Lower lobe of right lung (tissue), 2 donors: ENCODE data around the gene ARNT2. TPM values are rescaled to one million over a fixed set of nuclear protein-coding genes. Genes with fewer than 3 reads are reported as not detected.

ENCODE experiments used
- ATAC-seq, 2 donors: fragments of 200-7000 bp; cut with Tn5 transposase; one replicate each; pipeline ENCODE4 v1.9.1; 2020 to 2022; ENCODE audit warnings: mild to moderate bottlenecking in 2 of 2, moderate library complexity in 2 of 2
- DNase-seq: peaks from one replicate; pipeline ENCODE4 v3.0.0-alpha.2; 2020
- H3K27ac ChIP-seq: fragments of 200-600 bp; one replicate; pipeline ENCODE4 v1.8.0; 2022
- H3K27me3 ChIP-seq: fragments of 200-600 bp; one replicate; pipeline ENCODE4 v1.8.0; 2022; ENCODE audit warnings: low read depth
- H3K36me3 ChIP-seq: fragments of 200-600 bp; one replicate; pipeline ENCODE4 v1.8.0; 2022; ENCODE audit warnings: mild to moderate bottlenecking
- H3K4me1 ChIP-seq: fragments of 200-600 bp; one replicate; pipeline ENCODE4 v1.8.0; 2022
- H3K4me3 ChIP-seq: fragments of 200-600 bp; one replicate; pipeline ENCODE4 v1.8.0; 2022; ENCODE audit warnings: mild to moderate bottlenecking
- H3K9me3 ChIP-seq: fragments of 200-600 bp; one replicate; pipeline ENCODE4 v1.8.0; 2022
- intact Hi-C: fragments of 100-400 bp; cut with DNase I; formaldehyde crosslinking; loops from one replicate; pipeline ENCODE4 v1.11.0; 2022
- total RNA-seq: library from RNA; stranded (reverse); fragmentation: NEBNext Ultra II Directional; extraction: Animal tissue kit (Norgen Biotek cat#: 25700); gene quantifications from one replicate; pipeline ENCODE4 v1.2.1, GENCODE V29; 2021
- TF ChIP-seq, protein P1 (sequence below): fragments of 200-600 bp; IDR thresholded peaks from one replicate; pipeline ENCODE4 v1.8.0; 2022; ENCODE audit warnings: antibody characterized with exemption, mild to moderate bottlenecking
- donor health status: DM: no; HTN: yes; CAD: no; lungs with severe emphysema.

Gene ARNT2
- total RNA-seq, 1 donor from 2014 or later: 11.4 TPM

DNA sequence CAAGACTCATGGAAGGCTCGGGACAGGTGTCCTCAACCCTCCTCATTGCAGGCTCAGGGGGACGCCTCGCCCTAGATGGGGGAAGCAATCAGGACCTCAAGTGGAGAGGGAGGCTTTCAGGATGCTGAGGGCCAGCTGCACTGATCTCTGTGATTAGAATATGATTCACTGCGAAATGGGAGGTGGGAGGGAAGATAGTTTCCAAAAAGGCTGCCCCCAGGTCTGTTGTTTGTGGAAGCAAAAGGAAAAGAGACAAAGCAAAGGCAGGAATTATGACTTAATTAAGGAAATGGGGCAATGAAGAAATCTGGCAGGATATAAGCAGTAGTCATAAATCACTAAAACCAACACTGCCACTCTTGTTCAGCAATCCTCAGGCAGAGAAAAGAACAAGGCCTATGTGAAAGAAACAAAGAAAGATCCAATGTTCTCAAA, 205.3 kb downstream of the ARNT2 start:
- no peaks in the 10 kb centered on the region for H3K9me3 ChIP-seq
- no peaks in the 10 kb centered on the region for H3K27me3 ChIP-seq
- intact Hi-C loops: no loop called here
- no peak overlapping the region for H3K4me3 ChIP-seq
- TF ChIP-seq, protein P1, sequence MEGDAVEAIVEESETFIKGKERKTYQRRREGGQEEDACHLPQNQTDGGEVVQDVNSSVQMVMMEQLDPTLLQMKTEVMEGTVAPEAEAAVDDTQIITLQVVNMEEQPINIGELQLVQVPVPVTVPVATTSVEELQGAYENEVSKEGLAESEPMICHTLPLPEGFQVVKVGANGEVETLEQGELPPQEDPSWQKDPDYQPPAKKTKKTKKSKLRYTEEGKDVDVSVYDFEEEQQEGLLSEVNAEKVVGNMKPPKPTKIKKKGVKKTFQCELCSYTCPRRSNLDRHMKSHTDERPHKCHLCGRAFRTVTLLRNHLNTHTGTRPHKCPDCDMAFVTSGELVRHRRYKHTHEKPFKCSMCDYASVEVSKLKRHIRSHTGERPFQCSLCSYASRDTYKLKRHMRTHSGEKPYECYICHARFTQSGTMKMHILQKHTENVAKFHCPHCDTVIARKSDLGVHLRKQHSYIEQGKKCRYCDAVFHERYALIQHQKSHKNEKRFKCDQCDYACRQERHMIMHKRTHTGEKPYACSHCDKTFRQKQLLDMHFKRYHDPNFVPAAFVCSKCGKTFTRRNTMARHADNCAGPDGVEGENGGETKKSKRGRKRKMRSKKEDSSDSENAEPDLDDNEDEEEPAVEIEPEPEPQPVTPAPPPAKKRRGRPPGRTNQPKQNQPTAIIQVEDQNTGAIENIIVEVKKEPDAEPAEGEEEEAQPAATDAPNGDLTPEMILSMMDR: no peak
- peaks cover 27% of the 10 kb centered on the region for H3K4me1 ChIP-seq
- DNase-seq (no peak), ATAC-seq (peak in 1 of 2 donors; percentile 29)
- no peak overlapping the region for H3K27ac ChIP-seq
- no peaks in the 10 kb centered on the region for H3K36me3 ChIP-seq

GRCh38 chr15:80611543-80612080, 207.4 kb downstream of the ARNT2 start:
- ATAC-seq (no peak), DNase-seq (no peak)
- intact Hi-C loops: no loop called here
- H3K9me3 ChIP-seq: no peaks in the 10 kb centered on the region
- H3K36me3 ChIP-seq: no peaks in the 10 kb centered on the region
- no peak overlapping the region for H3K27ac ChIP-seq
- no peaks in the 10 kb centered on the region for H3K27me3 ChIP-seq
- peaks cover 39% of the 10 kb centered on the region for H3K4me1 ChIP-seq
- TF ChIP-seq, protein P1: no peak
- H3K4me3 ChIP-seq: no peak overlapping the region

GRCh38 chr15:80612118-80612823, 208.1 kb downstream of the ARNT2 start:
- H3K4me3 ChIP-seq: no peak overlapping the region
- peaks cover 45% of the 10 kb centered on the region for H3K4me1 ChIP-seq
- no peak overlapping the region for H3K27ac ChIP-seq
- intact Hi-C loops: no loop called here
- no peaks in the 10 kb centered on the region for H3K27me3 ChIP-seq
- no peaks in the 10 kb centered on the region for H3K9me3 ChIP-seq
- H3K36me3 ChIP-seq: no peaks in the 10 kb centered on the region
- TF ChIP-seq, protein P1: no peak
- ATAC-seq: no peak
- no peak for DNase-seq

DNA sequence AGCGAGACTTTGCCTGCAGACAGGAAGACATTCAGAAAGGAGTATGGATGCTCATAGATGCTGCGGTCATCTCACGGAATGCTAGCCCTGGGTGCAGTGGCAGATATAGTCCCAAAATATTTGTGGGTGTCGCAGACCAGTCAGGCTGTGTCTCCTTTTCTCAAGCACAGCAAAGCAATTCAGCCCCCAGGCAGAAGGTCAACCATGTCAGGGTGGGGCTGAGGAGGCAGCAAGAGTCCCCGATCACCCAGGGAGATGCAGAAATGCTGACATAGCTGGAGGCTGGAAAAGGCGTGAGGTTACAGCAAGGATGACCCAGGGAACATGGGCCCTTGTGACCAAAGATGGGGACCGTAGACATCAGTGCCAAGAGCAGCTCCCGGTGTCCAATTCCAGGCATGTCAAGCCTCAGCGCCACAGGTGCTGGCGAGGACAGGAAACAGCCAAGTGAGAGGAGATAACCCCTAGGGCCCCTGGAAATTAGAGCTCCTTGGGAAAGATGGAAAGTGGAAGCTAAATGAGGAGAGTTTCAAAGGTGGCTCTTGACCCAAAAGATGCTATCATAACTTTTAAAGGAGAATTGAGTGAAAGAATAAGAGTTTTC, 209.7 kb downstream of the ARNT2 start:
- no peak for DNase-seq
- no peak overlapping the region for H3K27ac ChIP-seq
- H3K27me3 ChIP-seq: no peaks in the 10 kb centered on the region
- H3K4me1 ChIP-seq: peaks cover 32% of the 10 kb centered on the region
- H3K36me3 ChIP-seq: no peaks in the 10 kb centered on the region
- no peak for ATAC-seq
- intact Hi-C loops: no loop called here
- TF ChIP-seq, protein P1: no peak
- no peak overlapping the region for H3K4me3 ChIP-seq
- no peaks in the 10 kb centered on the region for H3K9me3 ChIP-seq

DNA sequence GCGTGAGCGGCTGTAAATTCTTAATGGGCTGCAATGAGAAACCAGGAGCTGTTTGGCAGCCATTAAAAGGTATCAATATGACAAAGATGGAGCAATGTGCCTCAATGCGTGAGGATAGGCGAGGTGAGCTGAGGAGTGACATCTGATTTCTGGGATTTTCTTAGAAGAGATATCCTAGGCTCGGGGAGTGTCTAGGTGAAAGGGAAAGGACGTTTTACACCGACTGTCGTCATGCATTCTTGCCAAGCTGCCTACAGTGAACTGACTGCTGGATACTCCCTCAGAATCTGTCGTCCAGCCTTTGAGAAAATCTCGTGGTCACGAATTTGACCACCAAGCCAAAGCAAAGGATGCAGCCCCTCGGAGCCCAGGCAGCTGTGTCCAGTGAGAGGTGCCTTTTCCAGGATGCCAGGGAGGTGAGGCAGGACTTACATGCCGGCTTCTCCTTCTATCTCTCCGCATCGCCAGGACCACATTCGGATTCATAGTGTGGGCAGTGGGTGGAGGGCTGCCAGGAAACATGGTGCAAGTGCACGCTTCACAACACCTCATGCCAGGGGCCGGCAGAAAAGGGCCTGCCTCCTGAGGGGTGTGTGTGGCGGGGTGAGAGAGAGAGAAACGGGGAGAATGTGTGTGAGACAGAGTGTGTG, 210.7 kb downstream of the ARNT2 start:
- no peak overlapping the region for H3K27ac ChIP-seq
- TF ChIP-seq, protein P1: no peak

More for the DNA sequence above, 210.7 kb downstream of the ARNT2 start:
- intact Hi-C loops: no loop called here
- no peaks in the 10 kb centered on the region for H3K27me3 ChIP-seq
- peaks cover 23% of the 10 kb centered on the region for H3K4me1 ChIP-seq
- ATAC-seq (no peak), DNase-seq (no peak)
- no peaks in the 10 kb centered on the region for H3K9me3 ChIP-seq
- no peak overlapping the region for H3K4me3 ChIP-seq
- no peaks in the 10 kb centered on the region for H3K36me3 ChIP-seq
